Esophagus (tissue), 2 donors: ENCODE results near the gene UBE2J2. TPM values are rescaled to one million over a fixed set of nuclear protein-coding genes. Genes with fewer than 3 reads are reported as not detected.

Source experiments
- H3K27ac ChIP-seq, 2 donors: one replicate each; pipeline ENCODE4 v1.5.1; 2013; ENCODE audit warnings: low read depth in 2 of 2, mild to moderate bottlenecking in 2 of 2, inconsistent platforms in 1 of 2, low read length in 1 of 2, moderate library complexity in 1 of 2
- H3K27me3 ChIP-seq, 2 donors: one replicate each; pipeline ENCODE4 v1.6.1; 2013; ENCODE audit warnings: low read length in 2 of 2, control low read depth in 1 of 2, mild to moderate bottlenecking in 1 of 2; ENCODE audit not compliant: insufficient read depth in 2 of 2, control insufficient read depth in 1 of 2
- H3K36me3 ChIP-seq, 2 donors: one replicate each; pipeline ENCODE4 v1.6.1; 2013; ENCODE audit warnings: low read length in 1 of 2; ENCODE audit not compliant: control insufficient read depth in 2 of 2, insufficient read depth in 2 of 2
- H3K4me1 ChIP-seq, 2 donors: one replicate each; pipeline ENCODE4 v1.6.1; 2013; ENCODE audit warnings: low read length in 1 of 2; ENCODE audit not compliant: control insufficient read depth in 2 of 2, insufficient read depth in 2 of 2
- H3K4me3 ChIP-seq, 2 donors: one replicate each; pipeline ENCODE4 v1.5.1; 2013; ENCODE audit warnings: low read length in 2 of 2, mild to moderate bottlenecking in 2 of 2, low read depth in 1 of 2, moderate library complexity in 1 of 2
- H3K9me3 ChIP-seq, 2 donors: one replicate each; pipeline ENCODE4 v1.6.1; 2013; ENCODE audit warnings: mild to moderate bottlenecking in 2 of 2, low read depth in 1 of 2, low read length in 1 of 2, moderate library complexity in 1 of 2; ENCODE audit not compliant: control insufficient read depth in 2 of 2, insufficient read depth in 1 of 2
- WGBS, 2 donors: extraction: QIAGEN DNeasy Blood & Tissue Kit; methylation state at CpG; one replicate each; pipeline ENCODE4 v1.1.7; 2013; 5-methylcytosine and 5-hydroxymethylcytosine counted together
- polyA plus RNA-seq, 2 donors: library from polyadenylated mRNA; stranded (reverse); fragments of 200-250 nt; gene quantifications; one replicate each; pipeline ENCODE4 v1.2.3, GENCODE V29; 2013
- donor health status: healthy with polysubstance abuse.
- donor health status: Bipolar disorder and iron deficiency.

Gene UBE2J2
- polyA plus RNA-seq, 2 donors: 38.2 to 40.9 TPM

- peaks cover 0 to 21% of the 10 kb centered on the region in 2 donors for H3K36me3 ChIP-seq
- H3K27ac ChIP-seq: no peak overlapping the region
- H3K4me3 ChIP-seq: no peak overlapping the region
- peaks cover 0 to 9% of the 10 kb centered on the region in 2 donors for H3K4me1 ChIP-seq
- WGBS, 2 donors: 46 to 53% methylated on average over 15 of the region's 15 CpGs
- H3K9me3 ChIP-seq: peaks cover 0 to 3% of the 10 kb centered on the region in 2 donors
- H3K27me3 ChIP-seq: peaks cover 0 to 2% of the 10 kb centered on the region in 2 donors
Observed at GRCh38 chr1:1290238-1290731, 16.6 kb upstream of the UBE2J2 start.

DNA sequence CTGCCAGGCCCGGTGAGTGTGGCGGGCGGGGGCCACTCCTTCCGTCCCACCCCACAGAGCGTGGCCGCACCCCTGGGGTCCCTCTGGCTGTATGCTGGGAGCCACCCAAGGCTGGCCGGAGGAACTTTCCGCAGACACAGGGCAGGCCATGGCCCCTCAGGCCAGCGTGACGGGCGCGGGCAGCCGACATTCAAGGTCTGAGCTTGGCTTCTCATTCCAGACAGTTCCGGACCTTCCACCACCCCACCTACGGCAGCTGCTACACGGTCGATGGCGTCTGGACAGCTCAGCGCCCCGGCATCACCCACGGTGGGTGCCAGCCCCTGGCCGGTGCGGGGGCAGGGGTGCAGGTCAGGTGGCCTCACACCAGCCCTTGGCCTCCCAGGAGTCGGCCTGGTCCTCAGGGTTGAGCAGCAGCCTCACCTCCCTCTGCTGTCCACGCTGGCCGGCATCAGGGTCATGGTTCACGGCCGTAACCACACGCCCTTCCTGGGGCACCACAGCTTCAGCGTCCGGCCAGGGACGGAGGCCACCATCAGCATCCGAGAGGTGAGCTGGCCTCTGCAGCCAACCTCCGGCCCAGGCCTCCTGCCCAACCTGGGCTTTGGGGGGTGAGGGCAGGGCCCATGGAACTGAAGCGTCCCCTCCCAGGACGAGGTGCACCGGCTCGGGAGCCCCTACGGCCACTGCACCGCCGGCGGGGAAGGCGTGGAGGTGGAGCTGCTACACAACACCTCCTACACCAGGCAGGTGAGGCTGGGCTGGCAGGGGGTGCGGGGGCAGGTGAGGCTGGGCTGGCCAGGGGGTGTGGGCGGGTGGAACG, 13.8 kb upstream of the UBE2J2 start:
- H3K27ac ChIP-seq: no peak overlapping the region
- 71 to 79% methylated on average over 44 to 46 of the region's 46 CpGs for WGBS, 2 donors

GRCh38 chr1:1286313-1287261, 12.9 kb upstream of the UBE2J2 start:
- peaks cover 0 to 23% of the 10 kb centered on the region in 2 donors for H3K4me1 ChIP-seq
- peaks cover 0 to 2% of the 10 kb centered on the region in 2 donors for H3K27me3 ChIP-seq
- WGBS, 2 donors: 57 to 59% methylated on average over 41 to 50 of the region's 50 CpGs
- H3K36me3 ChIP-seq: no peaks in the 10 kb centered on the region
- no peak overlapping the region for H3K27ac ChIP-seq
- H3K4me3 ChIP-seq: no peak overlapping the region
- no peaks in the 10 kb centered on the region for H3K9me3 ChIP-seq

More for the DNA sequence above, 13.8 kb upstream of the UBE2J2 start:
- no peaks in the 10 kb centered on the region for H3K9me3 ChIP-seq
- H3K4me3 ChIP-seq: no peak overlapping the region
- peaks cover 0 to 14% of the 10 kb centered on the region in 2 donors for H3K4me1 ChIP-seq
- H3K27me3 ChIP-seq: peaks cover 0 to 2% of the 10 kb centered on the region in 2 donors
- H3K36me3 ChIP-seq: no peaks in the 10 kb centered on the region

DNA sequence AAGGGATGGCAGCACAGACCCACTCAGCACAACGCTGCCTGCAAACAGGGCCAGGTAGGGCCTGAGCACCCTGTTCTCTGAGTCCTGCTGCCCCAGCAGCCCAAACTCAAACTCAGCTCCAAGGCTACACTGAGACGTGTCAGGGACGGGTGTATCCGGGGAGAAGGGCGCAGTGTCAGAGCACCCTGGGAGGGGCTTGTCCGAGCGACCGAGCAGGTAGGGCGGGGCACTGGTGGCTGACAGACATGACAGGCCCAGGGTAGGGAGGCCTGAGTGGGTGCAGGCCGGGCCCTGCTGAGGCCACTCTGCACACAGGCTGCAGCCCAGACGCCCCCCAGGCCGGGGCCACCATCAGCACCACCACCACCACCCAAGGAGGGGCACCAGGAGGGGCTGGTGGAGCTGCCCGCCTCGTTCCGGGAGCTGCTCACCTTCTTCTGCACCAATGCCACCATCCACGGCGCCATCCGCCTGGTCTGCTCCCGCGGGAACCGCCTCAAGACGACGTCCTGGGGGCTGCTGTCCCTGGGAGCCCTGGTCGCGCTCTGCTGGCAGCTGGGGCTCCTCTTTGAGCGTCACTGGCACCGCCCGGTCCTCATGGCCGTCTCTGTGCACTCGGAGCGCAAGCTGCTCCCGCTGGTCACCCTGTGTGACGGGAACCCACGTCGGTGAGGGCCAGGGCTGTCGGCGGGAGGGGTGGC, 12.1 kb upstream of the UBE2J2 start:
- no peaks in the 10 kb centered on the region for H3K9me3 ChIP-seq
- H3K4me3 ChIP-seq: no peak overlapping the region
- peaks cover 0 to 2% of the 10 kb centered on the region in 2 donors for H3K27me3 ChIP-seq
- peaks cover 0 to 23% of the 10 kb centered on the region in 2 donors for H3K4me1 ChIP-seq
- no peak overlapping the region for H3K27ac ChIP-seq
- H3K36me3 ChIP-seq: no peaks in the 10 kb centered on the region
- WGBS, 2 donors: 57 to 59% methylated on average over 36 to 37 of the region's 37 CpGs

DNA sequence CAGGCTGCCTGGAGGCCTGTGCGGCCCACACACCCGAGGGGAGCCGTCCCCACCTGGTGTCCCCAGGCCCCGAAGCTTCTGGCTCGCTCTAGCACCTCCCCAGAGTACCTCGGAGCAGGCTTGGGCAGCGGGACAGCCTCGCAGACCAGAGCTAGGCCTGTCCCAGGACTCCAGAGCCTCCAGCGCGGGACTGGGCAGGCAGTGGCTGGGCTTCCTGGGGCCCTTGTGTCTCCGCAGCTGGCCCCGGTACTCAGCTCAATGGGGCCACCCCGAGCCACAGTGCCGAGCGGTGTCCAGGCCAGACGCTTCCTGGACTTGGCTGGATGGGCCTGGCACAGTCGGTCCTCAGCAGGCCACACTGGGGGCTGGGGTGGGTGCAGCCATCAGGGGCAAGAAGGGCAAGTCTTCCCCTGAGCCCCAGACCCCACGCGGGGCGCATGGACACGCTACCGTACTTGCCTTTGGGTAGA, 11.5 kb upstream of the UBE2J2 start:
- H3K4me1 ChIP-seq: peaks cover 0 to 23% of the 10 kb centered on the region in 2 donors
- H3K4me3 ChIP-seq: no peak overlapping the region
- no peaks in the 10 kb centered on the region for H3K9me3 ChIP-seq
- 91% methylated on average over 22 of the region's 22 CpGs for WGBS, 2 donors
- no peaks in the 10 kb centered on the region for H3K36me3 ChIP-seq
- H3K27me3 ChIP-seq: peaks cover 0 to 2% of the 10 kb centered on the region in 2 donors
- H3K27ac ChIP-seq: no peak overlapping the region

DNA sequence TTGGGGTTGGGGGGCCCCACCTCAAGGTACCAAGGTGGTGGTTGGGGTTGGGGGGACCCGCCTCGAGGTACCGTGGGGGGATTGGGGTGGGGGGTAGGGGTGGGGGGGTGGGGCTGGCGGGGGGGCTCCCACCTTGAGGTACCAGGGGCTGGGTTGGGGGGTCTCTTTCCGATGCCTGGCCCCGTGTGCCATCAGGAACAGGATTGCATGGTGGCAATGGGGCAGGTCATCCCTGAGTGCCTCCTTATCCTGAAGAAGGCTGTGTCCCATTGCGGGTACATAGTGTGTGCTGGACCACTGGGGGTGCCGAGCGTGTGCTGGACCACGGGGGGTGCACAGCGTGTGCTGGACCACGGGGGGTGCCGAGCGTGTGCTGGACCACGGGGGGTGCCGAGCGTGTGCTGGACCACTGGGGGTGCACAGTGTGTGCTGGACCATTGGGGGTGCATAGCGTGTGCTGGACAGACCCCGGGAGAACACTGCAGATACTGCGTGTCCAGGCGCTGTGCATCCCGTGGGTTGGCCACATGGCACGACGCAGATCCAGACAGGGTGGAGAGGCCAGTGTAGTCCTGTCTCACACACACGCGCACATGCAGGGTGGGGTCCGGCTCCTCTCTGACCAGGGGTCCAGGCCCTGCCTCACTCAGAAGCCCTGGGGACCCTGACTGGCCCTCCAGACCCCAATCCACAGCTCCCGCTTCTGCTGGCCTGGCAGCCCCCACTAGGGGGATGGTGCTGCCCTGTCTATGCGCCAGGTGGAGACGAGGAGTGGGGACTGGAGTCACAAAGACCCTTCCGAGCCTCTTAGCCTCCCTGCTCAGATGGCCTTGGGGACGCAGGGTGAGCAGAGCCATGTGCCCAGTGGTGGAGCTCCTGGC, 10.8 kb upstream of the UBE2J2 start:
- Histone ChIP-seq H3K36me3 (no peaks in the 10 kb centered on the region), H3K4me1 (peaks cover 0 to 23% of the 10 kb centered on the region in 2 donors), H3K9me3 (no peaks in the 10 kb centered on the region), H3K27ac (no peak overlapping the region), H3K4me3 (no peak overlapping the region), H3K27me3 (peaks cover 0 to 2% of the 10 kb centered on the region in 2 donors)
- WGBS, 2 donors: 82 to 83% methylated on average over 26 to 29 of the region's 32 CpGs

DNA sequence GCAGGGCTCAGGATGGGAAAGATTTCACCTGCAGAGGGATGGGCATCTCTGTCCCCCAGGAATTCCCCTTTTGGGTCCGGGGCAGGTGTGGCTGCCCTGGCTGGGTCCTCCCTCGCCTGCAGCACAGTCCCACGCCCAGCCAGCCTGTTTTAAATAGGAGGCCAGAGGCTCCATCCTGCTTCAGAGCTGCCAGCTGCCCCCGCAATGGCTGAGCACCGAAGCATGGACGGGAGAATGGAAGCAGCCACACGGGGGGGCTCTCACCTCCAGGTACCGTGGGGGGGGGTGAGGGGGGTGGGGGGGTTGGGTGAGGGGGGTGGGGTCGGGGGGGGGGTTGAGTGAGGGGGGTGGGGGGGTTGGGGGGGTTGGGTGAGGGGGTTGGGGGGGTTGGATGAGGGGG, 10.2 kb upstream of the UBE2J2 start:
- H3K27ac ChIP-seq: no peak overlapping the region
- H3K36me3 ChIP-seq: no peaks in the 10 kb centered on the region
- 7 to 8% methylated on average over 4 to 8 of the region's 9 CpGs for WGBS, 2 donors
- peaks cover 0 to 23% of the 10 kb centered on the region in 2 donors for H3K4me1 ChIP-seq
- H3K4me3 ChIP-seq: no peak overlapping the region
- peaks cover 0 to 2% of the 10 kb centered on the region in 2 donors for H3K27me3 ChIP-seq
- H3K9me3 ChIP-seq: no peaks in the 10 kb centered on the region

- H3K36me3 ChIP-seq: no peaks in the 10 kb centered on the region
- H3K27me3 ChIP-seq: peaks cover 0 to 2% of the 10 kb centered on the region in 2 donors
- no peaks in the 10 kb centered on the region for H3K9me3 ChIP-seq
- H3K4me3 ChIP-seq: no peak overlapping the region
- 67 to 75% methylated on average over 14 of the region's 14 CpGs for WGBS, 2 donors
- peaks cover 0 to 23% of the 10 kb centered on the region in 2 donors for H3K4me1 ChIP-seq
- no peak overlapping the region for H3K27ac ChIP-seq
Observed at GRCh38 chr1:1282998-1283397, 9.3 kb upstream of the UBE2J2 start.
